Endometrium (tissue), 2 donors: ENCODE measurements around the gene AICDA.
"Not testable (repeated sequence)": the region's sequence is repeated elsewhere in the genome, so short reads cannot be mapped to it uniquely, and the experiment has no call there.

Source experiments
- FAIRE-seq: peaks from 2 replicates; lab custom pipeline; 2012; peaks lifted over from hg19 to GRCh38; lab: Jason Lieb, UNC
- donor health status: control.
- donor health status: control.

The AICDA gene

GRCh38 chr12:8609061-8609570 lies 3.5 kb downstream of the AICDA start:
- no peak for FAIRE-seq

- no peak for FAIRE-seq
These were observed 5.8 kb downstream of the AICDA start for GRCh38 chr12:8606890-8607289.

GRCh38 chr12:8605057-8605456 lies 7.6 kb downstream of the AICDA start:
- no peak for FAIRE-seq

GRCh38 chr12:8603856-8604255 lies 8.8 kb downstream of the AICDA start:
- no peak for FAIRE-seq

GRCh38 chr12:8603286-8603685 lies 9.4 kb downstream of the AICDA start:
- no peak for FAIRE-seq

GRCh38 chr12:8596561-8596960 lies 16.1 kb downstream of the AICDA start:
- no peak for FAIRE-seq

GRCh38 chr12:8594072-8594471 lies 18.6 kb downstream of the AICDA start:
- no peak for FAIRE-seq

- FAIRE-seq: no peak
These were observed 19.4 kb downstream of the AICDA start for GRCh38 chr12:8593246-8593645.

GRCh38 chr12:8590842-8591545 lies 21.7 kb downstream of the AICDA start:
- no peak for FAIRE-seq

GRCh38 chr12:8589679-8590078 lies 23.0 kb downstream of the AICDA start:
- FAIRE-seq: no peak

GRCh38 chr12:8584478-8584877 lies 28.2 kb downstream of the AICDA start:
- not testable (repeated sequence) for FAIRE-seq

- FAIRE-seq: no peak
These were observed 28.7 kb downstream of the AICDA start for GRCh38 chr12:8584004-8584403.

GRCh38 chr12:8581098-8581784 lies 31.4 kb downstream of the AICDA start:
- FAIRE-seq: no peak

- FAIRE-seq: no peak
These were observed 34.8 kb downstream of the AICDA start for GRCh38 chr12:8577879-8578278.

GRCh38 chr12:8572507-8572906 lies 40.2 kb downstream of the AICDA start:
- FAIRE-seq: no peak

GRCh38 chr12:8566525-8566924 lies 46.1 kb downstream of the AICDA start:
- no peak for FAIRE-seq

- FAIRE-seq: not testable (repeated sequence)
These were observed 46.6 kb downstream of the AICDA start for GRCh38 chr12:8566052-8566451.

GRCh38 chr12:8564656-8565055 lies 48.0 kb downstream of the AICDA start:
- no peak for FAIRE-seq

GRCh38 chr12:8563356-8563755 lies 49.3 kb downstream of the AICDA start:
- FAIRE-seq: no peak

GRCh38 chr12:8562310-8562709 lies 50.3 kb downstream of the AICDA start:
- FAIRE-seq: no peak

GRCh38 chr12:8561011-8561410 lies 51.6 kb downstream of the AICDA start:
- no peak for FAIRE-seq

GRCh38 chr12:8559676-8560075 lies 53.0 kb downstream of the AICDA start:
- FAIRE-seq: no peak

GRCh38 chr12:8556531-8557097 lies 56.0 kb downstream of the AICDA start:
- no peak for FAIRE-seq
